ENCODE data around the gene SF3B2.

DNA sequence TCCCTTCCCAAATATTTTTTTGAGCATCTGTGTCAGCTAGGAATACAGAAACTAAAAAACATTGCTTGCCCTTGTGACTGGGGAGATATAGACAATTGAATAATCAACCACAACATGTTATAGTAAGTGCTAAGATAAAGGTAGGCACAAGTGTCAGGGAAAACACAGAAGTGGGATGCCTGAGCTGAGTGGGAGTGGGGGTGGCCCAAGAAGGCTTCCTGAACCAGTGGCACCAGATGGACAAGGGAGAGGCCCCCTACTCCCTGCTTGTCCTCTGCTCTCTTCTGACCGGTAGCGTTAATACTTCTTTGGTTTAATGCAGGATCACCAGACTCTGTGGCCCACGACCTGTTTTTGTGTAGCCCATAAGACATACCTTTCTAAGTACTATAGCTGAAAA, 66.7 kb downstream of the SF3B2 start:
- TF ChIP-seq ZNF565 (CRISPR knock-in tag; conservative IDR thresholded peaks at IDR 0.05; ENCODE audit: low read depth) (no peak), PPARA (CRISPR knock-in tag; IDR thresholded peaks at IDR 0.05; ENCODE audit: borderline replicate concordance) (no peak), RARB (CRISPR knock-in tag; IDR thresholded peaks at IDR 0.05) (no peak)
